Epidermal melanocyte (primary cell): ENCODE measurements around the gene FRMPD2.
"Not testable (repeated sequence)": the region's sequence is repeated elsewhere in the genome, so short reads cannot be mapped to it uniquely, and the experiment has no call there.

Experiments
- DNase-seq: peaks from one replicate; pipeline ENCODE4 v3.0.0; 2011; ENCODE audit warnings: low spot score; ENCODE audit not compliant: insufficient read length

The FRMPD2 gene

GRCh38 chr10:48139953-48140850, 134.3 kb downstream of the FRMPD2 start:
- DNase-seq, result not testable (repeated sequence)

DNA sequence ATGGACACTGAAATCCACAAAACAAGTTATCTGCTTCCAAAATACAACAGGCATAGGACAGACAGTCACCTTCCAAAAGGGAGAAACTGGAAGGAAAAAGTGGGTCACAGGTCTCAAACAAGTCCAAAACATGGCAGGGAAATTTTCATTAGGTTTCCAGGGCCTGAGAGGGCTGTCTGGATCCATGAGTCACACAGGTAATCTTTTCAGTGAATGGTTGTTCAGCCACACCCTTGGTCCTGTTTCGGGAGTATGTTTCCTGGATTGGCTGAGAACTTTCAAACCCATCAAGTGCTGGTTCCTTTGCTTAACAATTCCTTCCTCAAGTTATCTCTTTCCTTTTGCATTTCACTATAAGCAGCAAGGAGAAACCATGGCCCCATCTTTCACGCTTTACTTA, 145.5 kb downstream of the FRMPD2 start:
- not testable (repeated sequence) for DNase-seq

GRCh38 chr10:48126251-48126650, 148.2 kb downstream of the FRMPD2 start:
- DNase-seq, result not testable (repeated sequence)

- not testable (repeated sequence) for DNase-seq
Observed at GRCh38 chr10:48125631-48126030, 148.9 kb downstream of the FRMPD2 start.

DNA sequence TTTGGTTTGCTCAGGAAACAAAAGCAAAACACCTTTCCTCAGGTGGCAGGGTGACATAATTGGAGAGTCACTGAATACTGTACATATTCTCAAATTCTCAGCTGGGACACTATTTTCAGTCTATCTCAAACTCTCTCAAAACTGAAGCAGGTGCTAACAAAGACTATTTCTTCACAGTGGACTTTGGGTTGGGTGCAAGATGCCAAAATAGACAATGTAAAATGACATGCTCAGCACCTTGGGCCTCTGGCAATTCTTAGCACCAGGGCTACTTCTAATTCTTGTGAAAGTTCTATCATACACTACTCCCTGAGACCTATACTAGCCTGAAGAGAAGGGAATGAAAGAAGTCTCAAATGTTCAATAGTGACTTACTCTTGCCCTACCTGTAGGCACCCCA, 151.9 kb downstream of the FRMPD2 start:
- DNase-seq, result not testable (repeated sequence)

DNA sequence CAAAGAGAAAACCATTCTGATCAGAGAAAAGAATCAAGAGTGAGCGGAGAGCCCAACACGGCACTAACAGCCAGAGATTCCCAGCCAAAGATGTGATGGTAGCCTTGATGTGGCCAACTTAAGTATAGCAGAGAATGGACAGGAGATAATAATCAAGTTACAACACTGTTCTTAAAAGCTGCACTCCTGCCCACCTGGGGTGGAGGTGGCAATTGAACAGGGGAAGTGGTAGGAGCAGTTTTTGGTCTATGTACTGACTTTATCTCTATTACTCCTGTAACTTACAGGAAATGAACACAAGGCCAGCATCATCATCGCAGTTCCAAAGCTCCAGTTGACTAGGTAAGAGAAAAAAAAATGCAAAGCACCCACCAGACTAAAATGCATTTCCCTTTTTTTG, 164.2 kb downstream of the FRMPD2 start:
- DNase-seq, result not testable (repeated sequence)
